Neural progenitor cell (in vitro differentiated cells): ENCODE results near the gene LYRM1.

Experiments
- CTCF ChIP-seq: fragments of 200-600 bp; sonication (generic); IDR thresholded peaks from 2 replicates; pipeline ENCODE4 v1.5.1; 2017; ENCODE audit warnings: antibody characterized with exemption, mild to moderate bottlenecking
- EZH2 ChIP-seq: fragments of 200-600 bp; sonication (generic); IDR thresholded peaks from 2 replicates; pipeline ENCODE4 v1.6.1; 2017; ENCODE audit warnings: antibody characterized with exemption, mild to moderate bottlenecking, moderate library complexity

GRCh38 chr16:20866145-20866772 is 34.3 kb upstream of the LYRM1 start:
- TF ChIP-seq EZH2: no peak
- TF ChIP-seq CTCF: no peak
